ENCODE results near the gene SPTLC2. TPM values are rescaled to one million over a fixed set of nuclear protein-coding genes. Genes with fewer than 3 reads are reported as not detected.

Gene SPTLC2
- total RNA-seq, 1 experiment from 2014 or later: 68.4 TPM

- no peak for DNase-seq
- no TSS peak for BruUV-seq (replicated peaks)
- TF ChIP-seq CTCF (conservative IDR thresholded peaks at IDR 0.05) (no peak), EZH2 (IDR thresholded peaks at IDR 0.05; ENCODE audit: low read depth) (no peak)
- H3K36me3 ChIP-seq (ENCODE audit: low read depth): no peaks in the 10 kb centered on the region
- H3K9me3 ChIP-seq (ENCODE audit: insufficient read depth, low read depth): peaks cover 4% of the 10 kb centered on the region; the same call in 1 of the 2 replicates
- intact Hi-C loops (cut with micrococcal nuclease; ENCODE audit: unreplicated experiment): no loop called here
- H4K20me1 ChIP-seq (ENCODE audit: insufficient read depth): no peaks in the 10 kb centered on the region
- no peaks in the 10 kb centered on the region for H3K79me2 ChIP-seq (ENCODE audit: low read depth)
- peaks cover 40% of the 10 kb centered on the region for H3K4me1 ChIP-seq (replicated peaks; ENCODE audit: insufficient read depth)
- H3K4me2 ChIP-seq: no peak overlapping the region
- H3F3A ChIP-seq (ENCODE audit: insufficient read depth, low read depth): peaks cover 32% of the 10 kb centered on the region
- no peak overlapping the region for H3K4me3 ChIP-seq
- H3K9me2 ChIP-seq (ENCODE audit: insufficient read depth): no peaks in the 10 kb centered on the region
- POLR2A ChIA-PET (ENCODE audit: unreplicated experiment): no interaction called here
- CTCF ChIA-PET: no interaction called here
- H2AFZ ChIP-seq: no peak overlapping the region
- no peak overlapping the region for H3K27ac ChIP-seq
- H3K27me3 ChIP-seq (ENCODE audit: insufficient read depth, low read depth): no peaks in the 10 kb centered on the region
Observed at GRCh38 chr14:77625360-77625759, 8.9 kb upstream of the SPTLC2 start.

GRCh38 chr14:77623201-77623600 is 6.8 kb upstream of the SPTLC2 start:
- H3K4me2 ChIP-seq: peak overlapping the region; percentile 56
- DNase-seq: peak in 1 of 2 experiments; percentile 52
- no peaks in the 10 kb centered on the region for H3K9me3 ChIP-seq (ENCODE audit: insufficient read depth, low read depth)
- no peaks in the 10 kb centered on the region for H3K79me2 ChIP-seq (ENCODE audit: low read depth)
- BruUV-seq (replicated peaks): no TSS peak
- H3K36me3 ChIP-seq (ENCODE audit: low read depth): no peaks in the 10 kb centered on the region
- H4K20me1 ChIP-seq (ENCODE audit: insufficient read depth): no peaks in the 10 kb centered on the region
- TF ChIP-seq CTCF (conservative IDR thresholded peaks at IDR 0.05) (no peak), EZH2 (IDR thresholded peaks at IDR 0.05; ENCODE audit: low read depth) (no peak)
- peaks cover 40% of the 10 kb centered on the region for H3F3A ChIP-seq (ENCODE audit: insufficient read depth, low read depth)
- no peaks in the 10 kb centered on the region for H3K27me3 ChIP-seq (ENCODE audit: insufficient read depth, low read depth)
- no peak overlapping the region for H3K4me3 ChIP-seq
- H3K9me2 ChIP-seq (ENCODE audit: insufficient read depth): no peaks in the 10 kb centered on the region
- intact Hi-C loops (cut with micrococcal nuclease; ENCODE audit: unreplicated experiment): loop anchor here (2.0 kb wide), 1 partner anchor 18 kb away; no protein-coding TSS in a partner anchor
- peak overlapping the region; percentile 58; the same call in 1 of the 2 replicates for H2AFZ ChIP-seq
- peak overlapping the region; percentile 73 for H3K27ac ChIP-seq
- ChIA-PET CTCF (interaction anchor here (0.6 kb wide), 2 partner anchors 196 to 495 kb away, joined by 3 read pairs; no protein-coding TSS in a partner anchor), POLR2A (ENCODE audit: unreplicated experiment) (no interaction called here)
- peaks cover 40% of the 10 kb centered on the region for H3K4me1 ChIP-seq (replicated peaks; ENCODE audit: insufficient read depth)

- H3K9me2 ChIP-seq (ENCODE audit: insufficient read depth): no peaks in the 10 kb centered on the region
- DNase-seq: peak; percentile 95 to 100
- no peak overlapping the region for H2AFZ ChIP-seq
- H3K4me2 ChIP-seq: peak overlapping the region; percentile 56
- intact Hi-C loops (cut with micrococcal nuclease; ENCODE audit: unreplicated experiment): loop anchor here (2.0 kb wide), 1 partner anchor 18 kb away; no protein-coding TSS in a partner anchor
- H3K79me2 ChIP-seq (ENCODE audit: low read depth): no peaks in the 10 kb centered on the region
- peak overlapping the region; percentile 6; the same call in 1 of the 2 replicates for H3K4me3 ChIP-seq
- TF ChIP-seq EZH2 (IDR thresholded peaks at IDR 0.05; ENCODE audit: low read depth) (no peak), CTCF (conservative IDR thresholded peaks at IDR 0.05) (no peak)
- no peaks in the 10 kb centered on the region for H3K36me3 ChIP-seq (ENCODE audit: low read depth)
- no peaks in the 10 kb centered on the region for H3K27me3 ChIP-seq (ENCODE audit: insufficient read depth, low read depth)
- ChIA-PET POLR2A (ENCODE audit: unreplicated experiment) (interaction anchor here (0.5 to 0.6 kb wide), 5 partner anchors 16 to 1720 kb away, joined by 3 to 8 read pairs (median 4); no protein-coding TSS in a partner anchor), CTCF (interaction anchor here (0.6 to 1.3 kb wide), 2 partner anchors 17 to 494 kb away, joined by 3 to 4 read pairs; no protein-coding TSS in a partner anchor)
- peaks cover 47% of the 10 kb centered on the region for H3F3A ChIP-seq (ENCODE audit: insufficient read depth, low read depth)
- no TSS peak for BruUV-seq (replicated peaks)
- H3K9me3 ChIP-seq (ENCODE audit: insufficient read depth, low read depth): no peaks in the 10 kb centered on the region
- peaks cover 41% of the 10 kb centered on the region for H3K4me1 ChIP-seq (replicated peaks; ENCODE audit: insufficient read depth)
- peak overlapping the region; percentile 73 for H3K27ac ChIP-seq
- no peaks in the 10 kb centered on the region for H4K20me1 ChIP-seq (ENCODE audit: insufficient read depth)
Observed at GRCh38 chr14:77622366-77622961, 6.0 kb upstream of the SPTLC2 start.

All from PC-9 (cell line).